Astrocyte of the cerebellum (primary cell): Measurements from ENCODE around the gene ADGRG3.

Experiments used
- DNase-seq: peaks from one replicate; pipeline ENCODE4 v3.0.0-alpha.2; 2011; ENCODE audit warnings: low read depth
- H3K4me3 ChIP-seq: 2 replicates; pipeline ENCODE4 v1.5.1; 2011; ENCODE audit warnings: mild to moderate bottlenecking, low read depth, low read length, moderate library complexity
- CTCF ChIP-seq: IDR thresholded peaks from 2 replicates; pipeline ENCODE4 v1.5.1; 2012; ENCODE audit warnings: low read length, low read depth, moderate library complexity, mild to moderate bottlenecking; ENCODE audit errors: missing control alignments
- in situ Hi-C: cut with HindIII; loops from 2 replicates; pipeline ENCODE4 v1.10.0; 2017; ENCODE audit warnings: low sequenced_read_pairs

Gene ADGRG3

GRCh38 chr16:57628008-57628781, 39.9 kb upstream of the ADGRG3 start, which contains the start of gene ADGRG1:
ADGRG1 (plus strand) TSS chr16:57628630; CDS start chr16:57650288, 21,658 bp downstream.
- DNase-seq, result peak; percentile 68

GRCh38 chr16:57628783-57629293, 39.3 kb upstream of the ADGRG3 start:
- TF ChIP-seq CTCF, result no peak
- H3K4me3 ChIP-seq, result peak overlapping the region; percentile 11
- in situ Hi-C loops, result no loop called here
- DNase-seq, result no peak

More at GRCh38 chr16:57628008-57628781, 39.9 kb upstream of the ADGRG3 start, which contains the start of gene ADGRG1:
- peak within 1 kb of the TSS; percentile 11 for H3K4me3 ChIP-seq
- TF ChIP-seq CTCF, result peak; percentile 13
- in situ Hi-C loops, result no loop called here

GRCh38 chr16:57629516-57630406, 38.3 kb upstream of the ADGRG3 start:
- DNase-seq, result no peak
- in situ Hi-C loops, result no loop called here
- no peak for TF ChIP-seq CTCF
- no peak overlapping the region for H3K4me3 ChIP-seq

GRCh38 chr16:57630407-57630797, 37.7 kb upstream of the ADGRG3 start:
- TF ChIP-seq CTCF, result no peak
- no peak for DNase-seq
- no peak overlapping the region for H3K4me3 ChIP-seq
- in situ Hi-C loops, result no loop called here

- in situ Hi-C loops, result no loop called here
- TF ChIP-seq CTCF, result no peak
- no peak for DNase-seq
- no peak overlapping the region for H3K4me3 ChIP-seq
Observed at GRCh38 chr16:57630931-57631845, 36.9 kb upstream of the ADGRG3 start.
